ENCODE measurements around the gene MYL11. TPM values are rescaled to one million over a fixed set of nuclear protein-coding genes. Genes with fewer than 3 reads are reported as not detected.
A peak's percentile ranks its signal among the peaks of the same experiment; 100 is the strongest.

MYL11 gene
- total RNA-seq, 1 donor from 2014 or later: not detected

- peak overlapping the region; percentile 20 for H3K27ac ChIP-seq (ENCODE audit: low read depth, low read length)
- H3K36me3 ChIP-seq (ENCODE audit: insufficient read depth, low read length): peaks cover 2% of the 10 kb centered on the region
- Mint-ChIP-seq H3K4me1 (ENCODE audit: low read depth, unreplicated experiment) (peaks cover 4% of the 10 kb centered on the region), H3K36me3 (ENCODE audit: low read depth, unreplicated experiment) (peaks cover 21% of the 10 kb centered on the region), H3K27ac (ENCODE audit: unreplicated experiment) (no peak overlapping the region), H3K9me3 (ENCODE audit: unreplicated experiment) (no peaks in the 10 kb centered on the region), H3K27me3 (ENCODE audit: low read depth, unreplicated experiment) (no peaks in the 10 kb centered on the region), H3K4me3 (ENCODE audit: unreplicated experiment) (peak overlapping the region; percentile 45)
- H4K20me1 ChIP-seq (ENCODE audit: insufficient read depth, low read length): peaks cover 30% of the 10 kb centered on the region
- peak overlapping the region; percentile 89 for H3K4me2 ChIP-seq (ENCODE audit: low read length)
- H3K9me3 ChIP-seq (ENCODE audit: insufficient read depth, low read depth, low read length): no peaks in the 10 kb centered on the region
- no peaks in the 10 kb centered on the region for H3K27me3 ChIP-seq (ENCODE audit: insufficient read depth, low read length)
- peak overlapping the region; percentile 93 for H2AFZ ChIP-seq (ENCODE audit: low read depth, low read length)
- H3K4me1 ChIP-seq (ENCODE audit: insufficient read depth, low read length): no peaks in the 10 kb centered on the region
- FAIRE-seq: no peak
- H3K79me2 ChIP-seq (ENCODE audit: insufficient read depth, low read length): peaks cover 6% of the 10 kb centered on the region
- peak overlapping the region; percentile 67 for H3K9ac ChIP-seq (ENCODE audit: low read length)
- peak overlapping the region; percentile 63 for H3K4me3 ChIP-seq (ENCODE audit: insufficient read depth, low read depth, low read length)
- no peak for TF ChIP-seq EZH2 (IDR thresholded peaks at IDR 0.05; ENCODE audit: insufficient read depth, low read length)
- no peak for TF ChIP-seq CTCF (IDR thresholded peaks at IDR 0.05; ENCODE audit: insufficient read depth, low read depth, low read length)
- DNase-seq (ENCODE audit: low read depth): no peak
Observed at GRCh38 chr16:30418350-30419181, 44.0 kb downstream of the MYL11 start.

- peaks cover 19% of the 10 kb centered on the region for H3K36me3 Mint-ChIP-seq (ENCODE audit: low read depth, unreplicated experiment)
- H3K4me1 ChIP-seq (ENCODE audit: insufficient read depth, low read length): no peaks in the 10 kb centered on the region
- H3K27me3 ChIP-seq (ENCODE audit: insufficient read depth, low read length): no peaks in the 10 kb centered on the region
- FAIRE-seq (no peak), DNase-seq (ENCODE audit: low read depth) (no peak)
- no peak overlapping the region for H3K27ac ChIP-seq (ENCODE audit: low read depth, low read length)
- no peak overlapping the region for H3K4me3 Mint-ChIP-seq (ENCODE audit: unreplicated experiment)
- no peaks in the 10 kb centered on the region for H3K9me3 ChIP-seq (ENCODE audit: insufficient read depth, low read depth, low read length)
- H3K4me2 ChIP-seq (ENCODE audit: low read length): no peak overlapping the region
- H3K27me3 Mint-ChIP-seq (ENCODE audit: low read depth, unreplicated experiment): no peaks in the 10 kb centered on the region
- H4K20me1 ChIP-seq (ENCODE audit: insufficient read depth, low read length): peaks cover 26% of the 10 kb centered on the region
- H3K9ac ChIP-seq (ENCODE audit: low read length): no peak overlapping the region
- no peak overlapping the region for H3K27ac Mint-ChIP-seq (ENCODE audit: unreplicated experiment)
- peaks cover 7% of the 10 kb centered on the region for H3K4me1 Mint-ChIP-seq (ENCODE audit: low read depth, unreplicated experiment)
- H3K79me2 ChIP-seq (ENCODE audit: insufficient read depth, low read length): peaks cover 9% of the 10 kb centered on the region
- H3K36me3 ChIP-seq (ENCODE audit: insufficient read depth, low read length): peaks cover 9% of the 10 kb centered on the region
- TF ChIP-seq CTCF (IDR thresholded peaks at IDR 0.05; ENCODE audit: insufficient read depth, low read depth, low read length) (no peak), EZH2 (IDR thresholded peaks at IDR 0.05; ENCODE audit: insufficient read depth, low read length) (no peak)
- H2AFZ ChIP-seq (ENCODE audit: low read depth, low read length): no peak overlapping the region
- H3K4me3 ChIP-seq (ENCODE audit: insufficient read depth, low read depth, low read length): no peak overlapping the region
- no peaks in the 10 kb centered on the region for H3K9me3 Mint-ChIP-seq (ENCODE audit: unreplicated experiment)
Observed at GRCh38 chr16:30421010-30421409, 46.4 kb downstream of the MYL11 start.

Other genes with a start within 250 kb of the MYL11 start
- gene CORO1A, start 191.2 kb upstream of the MYL11 start, total RNA-seq: 3.1 and 4.0 TPM in 2 replicates
- gene BOLA2B, start 181.1 kb upstream of the MYL11 start, total RNA-seq: 125 and 149 TPM in 2 replicates
- gene SLX1A, start 180.9 kb upstream of the MYL11 start, total RNA-seq: 10.9 and 14.5 TPM in 2 replicates
- gene SULT1A3, start 175.5 kb upstream of the MYL11 start, total RNA-seq: 8.6 and 11.9 TPM in 2 replicates
- gene NPIPB13, start 126.3 kb upstream of the MYL11 start, total RNA-seq: 7.7 and 12.3 TPM in 2 replicates
- gene CD2BP2, start 19.5 kb upstream of the MYL11 start, total RNA-seq: 58.8 TPM in 2 replicates
- gene TBC1D10B, start 4.3 kb upstream of the MYL11 start, total RNA-seq: 50.3 and 50.8 TPM in 2 replicates
- 0.48 and 0.96 TPM in 2 replicates for gene SEPTIN1, start 7.8 kb downstream of the MYL11 start, total RNA-seq
- 16.0 and 19.5 TPM in 2 replicates for gene ZNF48, start 20.6 kb downstream of the MYL11 start, total RNA-seq
- gene ZNF771, start 32.8 kb downstream of the MYL11 start, total RNA-seq: 13.9 and 15.5 TPM in 2 replicates
- gene DCTPP1, start 55.2 kb downstream of the MYL11 start, total RNA-seq: 31.0 and 36.5 TPM in 2 replicates
- 37.0 and 38.2 TPM in 2 replicates for gene SEPHS2, start 71.1 kb downstream of the MYL11 start, total RNA-seq
- gene ITGAL, start 97.9 kb downstream of the MYL11 start, total RNA-seq: 0.23 TPM in 1 of 2 replicates, not detected in the other
- 23.1 and 26.6 TPM in 2 replicates for gene ZNF768, start 151.8 kb downstream of the MYL11 start, total RNA-seq
- 5.2 and 6.6 TPM in 2 replicates for gene ZNF747, start 160.1 kb downstream of the MYL11 start, total RNA-seq
- gene ZNF764, start 183.6 kb downstream of the MYL11 start, total RNA-seq: 6.9 and 8.5 TPM in 2 replicates
- gene ZNF688, start 196.9 kb downstream of the MYL11 start, total RNA-seq: 5.4 and 5.9 TPM in 2 replicates
- gene ZNF785, start 210.9 kb downstream of the MYL11 start, total RNA-seq: 9.3 and 9.7 TPM in 2 replicates
- 7.5 and 7.9 TPM in 2 replicates for gene ZNF689, start 235.6 kb downstream of the MYL11 start, total RNA-seq